Kidney glomerular epithelial cell (primary cell): ENCODE results near the gene AIF1L.
A peak's percentile ranks its signal among the peaks of the same experiment; 100 is the strongest.
"Not testable (repeated sequence)": the region's sequence is repeated elsewhere in the genome, so short reads cannot be mapped to it uniquely, and the experiment has no call there.

Experiments used
- DNase-seq: peaks from one replicate; lab custom pipeline; 2025; lab: John Stamatoyannopoulos, UW

The AIF1L gene

GRCh38 chr9:131099102-131099606, 2.8 kb downstream of the AIF1L start:
- no peak for DNase-seq

GRCh38 chr9:131099845-131100244, 3.5 kb downstream of the AIF1L start:
- not testable (repeated sequence) for DNase-seq

- peak; percentile 94 for DNase-seq
Observed at GRCh38 chr9:131100445-131100844, 4.1 kb downstream of the AIF1L start.

- DNase-seq, result no peak
Observed at GRCh38 chr9:131101207-131101964, 5.1 kb downstream of the AIF1L start.

GRCh38 chr9:131103024-131103423, 6.7 kb downstream of the AIF1L start:
- no peak for DNase-seq

- no peak for DNase-seq
Observed at GRCh38 chr9:131103535-131103934, 7.2 kb downstream of the AIF1L start.

- DNase-seq, result no peak
Observed at GRCh38 chr9:131104016-131104740, 7.8 kb downstream of the AIF1L start.

- no peak for DNase-seq
Observed at GRCh38 chr9:131105952-131106351, 9.6 kb downstream of the AIF1L start.

- no peak for DNase-seq
Observed at GRCh38 chr9:131107760-131108159, 11.4 kb downstream of the AIF1L start.

GRCh38 chr9:131111186-131111853, 15.0 kb downstream of the AIF1L start:
- DNase-seq, result peak; percentile 82

GRCh38 chr9:131111854-131112311, 15.6 kb downstream of the AIF1L start:
- no peak for DNase-seq

GRCh38 chr9:131112374-131113154, 16.2 kb downstream of the AIF1L start:
- DNase-seq, result no peak

GRCh38 chr9:131113655-131114054, 17.3 kb downstream of the AIF1L start:
- no peak for DNase-seq

- no peak for DNase-seq
Observed at GRCh38 chr9:131114084-131114535, 17.8 kb downstream of the AIF1L start.

- DNase-seq, result not testable (repeated sequence)
Observed at GRCh38 chr9:131115360-131115742, 19.0 kb downstream of the AIF1L start.

GRCh38 chr9:131116281-131117120, 20.2 kb downstream of the AIF1L start:
- DNase-seq, result no peak

- DNase-seq, result no peak
Observed at GRCh38 chr9:131117121-131117761, 20.9 kb downstream of the AIF1L start.

GRCh38 chr9:131117762-131118145, 21.4 kb downstream of the AIF1L start:
- DNase-seq, result no peak

GRCh38 chr9:131119600-131119999, 23.3 kb downstream of the AIF1L start:
- DNase-seq, result no peak

- no peak for DNase-seq
Observed at GRCh38 chr9:131120620-131121228, 24.4 kb downstream of the AIF1L start.
